Stimulated activated CD4-positive, alpha-beta T cell treated with anti-CD3 and anti-CD28 coated beads, Interleukin-15, amount 100 ng/mL, for 48 hours (primary cell): ENCODE data around the gene ARID5A.
"Not testable (repeated sequence)": the region's sequence is repeated elsewhere in the genome, so short reads cannot be mapped to it uniquely, and the experiment has no call there.

ENCODE experiments used
- DNase-seq, 2 donors: peaks; one replicate each; pipeline ENCODE4 v3.0.0-alpha.2; 2020; ENCODE audit warnings: low read depth in 2 of 2

The ARID5A gene

GRCh38 chr2:96555146-96555610, 18.6 kb downstream of the ARID5A start:
- no peak for DNase-seq

- peak; percentile 59 to 74 for DNase-seq
Measured at GRCh38 chr2:96556441-96557330, 20.1 kb downstream of the ARID5A start.

- DNase-seq, result not testable (repeated sequence)
Measured at GRCh38 chr2:96557421-96557820, 20.9 kb downstream of the ARID5A start.

- DNase-seq, result no peak
Measured at GRCh38 chr2:96558061-96558460, 21.5 kb downstream of the ARID5A start.

- DNase-seq, result no peak
Measured at GRCh38 chr2:96558485-96558884, 21.9 kb downstream of the ARID5A start.

- DNase-seq, result no peak
Measured at GRCh38 chr2:96564026-96564425, 27.5 kb downstream of the ARID5A start.

- DNase-seq, result no peak
Measured at GRCh38 chr2:96564563-96564962, 28.0 kb downstream of the ARID5A start.

GRCh38 chr2:96565111-96565510, 28.6 kb downstream of the ARID5A start:
- DNase-seq, result no peak

- DNase-seq, result no peak
Measured at GRCh38 chr2:96568094-96568493, 31.5 kb downstream of the ARID5A start.

- DNase-seq, result no peak
Measured at GRCh38 chr2:96574364-96574763, 37.8 kb downstream of the ARID5A start.

- no peak for DNase-seq
Measured at GRCh38 chr2:96575785-96576456, 39.4 kb downstream of the ARID5A start.

- DNase-seq, result no peak
Measured at GRCh38 chr2:96577501-96577900, 40.9 kb downstream of the ARID5A start.

- no peak for DNase-seq
Measured at GRCh38 chr2:96578731-96579130, 42.2 kb downstream of the ARID5A start.

GRCh38 chr2:96579422-96579821, 42.9 kb downstream of the ARID5A start:
- no peak for DNase-seq

GRCh38 chr2:96580771-96581170, 44.2 kb downstream of the ARID5A start:
- no peak for DNase-seq

GRCh38 chr2:96584017-96584416, 47.5 kb downstream of the ARID5A start:
- no peak for DNase-seq

GRCh38 chr2:96587843-96588242, 51.3 kb downstream of the ARID5A start:
- DNase-seq, result no peak

GRCh38 chr2:96591054-96591453, 54.5 kb downstream of the ARID5A start:
- no peak for DNase-seq

- no peak for DNase-seq
Measured at GRCh38 chr2:96591494-96591893, 54.9 kb downstream of the ARID5A start.

- no peak for DNase-seq
Measured at GRCh38 chr2:96594282-96594681, 57.7 kb downstream of the ARID5A start.

- no peak for DNase-seq
Measured at GRCh38 chr2:96594691-96595152, 58.2 kb downstream of the ARID5A start.

- DNase-seq, result no peak
Measured at GRCh38 chr2:96596596-96596995, 60.0 kb downstream of the ARID5A start.

- DNase-seq, result no peak
Measured at GRCh38 chr2:96599941-96600340, 63.4 kb downstream of the ARID5A start.
